ENCODE measurements around the gene MRPL44.

Gene MRPL44

DNA sequence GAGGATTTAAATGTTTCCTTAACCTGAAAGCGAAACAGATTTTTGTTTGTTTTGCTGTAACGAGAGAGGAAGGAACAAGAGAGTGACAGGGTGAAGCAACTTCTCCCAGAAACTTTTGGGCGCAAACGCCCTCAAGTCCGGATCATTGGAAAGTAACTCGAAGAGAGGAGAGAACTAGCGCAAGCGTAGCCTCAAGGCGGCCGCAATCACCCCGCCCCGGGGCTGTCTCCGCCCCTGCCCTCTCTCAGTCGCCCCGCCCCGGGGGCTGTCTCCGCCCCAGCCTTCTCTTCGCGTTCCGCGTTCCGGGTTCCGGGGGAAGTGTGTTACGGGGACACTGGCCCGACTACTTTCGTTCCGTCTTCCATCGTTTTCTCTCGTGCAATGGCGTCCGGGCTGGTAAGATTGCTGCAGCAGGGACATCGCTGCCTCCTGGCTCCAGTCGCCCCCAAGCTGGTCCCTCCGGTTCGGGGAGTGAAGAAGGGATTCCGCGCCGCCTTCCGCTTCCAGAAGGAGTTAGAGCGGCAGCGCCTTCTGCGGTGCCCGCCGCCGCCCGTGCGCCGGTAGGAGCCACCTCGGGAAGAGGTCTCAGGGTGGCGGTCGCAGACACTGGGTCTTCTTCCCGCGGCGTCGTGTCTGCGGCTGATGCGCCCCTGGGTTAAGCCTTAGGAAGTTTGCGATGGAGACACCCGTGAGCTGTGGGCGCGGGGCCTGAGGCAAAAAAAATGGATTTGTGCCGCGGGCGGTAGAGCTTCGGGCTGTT, at the start of gene MRPL44:
Gene MRPL44, plus strand, starts transcription at position 372 of the 760 bp plus-strand sequence. Its CDS starts 10 bp downstream, at position 382.
- DNase-seq: peak; percentile 77

DNA sequence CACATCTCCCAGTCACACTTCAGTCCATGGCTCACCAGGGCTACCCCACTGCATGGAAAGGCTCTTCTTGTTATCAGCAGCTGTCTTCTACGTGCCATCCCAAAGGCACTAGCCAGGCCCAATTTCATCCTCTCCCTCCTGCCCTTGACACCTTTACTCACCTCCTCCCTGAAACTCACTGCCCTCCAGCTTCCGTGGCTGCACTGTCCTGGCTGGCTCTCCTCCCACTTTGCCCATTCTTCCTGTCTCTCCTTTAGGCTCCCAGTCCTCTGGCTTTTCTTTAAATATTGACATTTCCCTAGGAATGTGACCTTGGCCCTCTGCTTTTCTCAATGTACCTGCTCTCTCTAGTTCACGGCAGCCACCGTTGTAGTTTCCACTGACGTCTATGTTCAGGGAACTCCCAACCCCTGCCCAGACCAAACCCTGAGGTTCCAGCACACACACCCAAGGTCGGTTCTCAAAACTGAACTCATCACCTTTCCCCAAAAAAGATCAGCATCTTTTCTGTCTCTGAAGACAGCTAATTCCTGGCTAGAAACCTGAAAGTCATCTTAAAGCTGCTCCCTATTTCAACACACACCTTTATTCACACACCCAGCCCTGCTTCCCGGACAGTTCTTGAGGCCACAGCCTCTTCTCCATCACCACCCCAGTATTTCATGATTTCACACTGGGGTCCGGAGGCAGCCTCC, 48.8 kb upstream of the MRPL44 start:
- DNase-seq: no peak

DNA sequence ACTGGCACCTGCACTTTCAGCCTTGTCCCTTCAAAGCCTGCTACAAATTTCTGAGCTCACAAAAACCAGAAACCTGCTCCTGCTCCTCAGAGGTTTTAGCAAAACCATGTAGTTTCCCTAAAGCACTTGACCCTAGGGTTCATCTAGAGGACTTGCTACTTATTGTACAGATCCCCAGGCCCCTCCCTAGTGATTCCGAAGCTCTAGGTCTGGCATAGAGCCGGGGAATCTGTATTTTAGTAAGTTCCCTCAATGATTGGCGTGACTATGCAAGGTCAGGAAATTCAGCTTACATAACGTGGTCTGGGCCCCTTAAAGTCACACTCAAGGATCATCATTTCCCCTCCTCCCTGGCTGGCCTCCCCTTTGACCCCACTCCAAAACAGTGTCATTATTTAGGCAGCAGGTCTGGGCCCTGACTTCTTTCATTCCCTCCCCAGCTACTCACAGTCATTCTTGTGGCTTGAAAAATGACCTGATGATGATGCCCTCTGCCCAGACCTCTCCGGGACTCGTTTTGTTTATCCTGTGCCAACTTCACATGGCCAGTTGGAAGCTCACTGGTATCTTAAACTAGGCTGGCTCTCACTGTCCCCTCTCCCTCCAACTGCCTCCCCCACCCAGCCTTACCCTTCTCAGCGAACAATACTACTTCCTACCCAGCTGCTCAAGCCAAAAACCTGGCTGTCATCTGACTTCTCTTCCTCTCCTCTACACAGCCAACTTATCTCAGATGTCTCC, 48.1 kb upstream of the MRPL44 start:
- DNase-seq: no peak

DNA sequence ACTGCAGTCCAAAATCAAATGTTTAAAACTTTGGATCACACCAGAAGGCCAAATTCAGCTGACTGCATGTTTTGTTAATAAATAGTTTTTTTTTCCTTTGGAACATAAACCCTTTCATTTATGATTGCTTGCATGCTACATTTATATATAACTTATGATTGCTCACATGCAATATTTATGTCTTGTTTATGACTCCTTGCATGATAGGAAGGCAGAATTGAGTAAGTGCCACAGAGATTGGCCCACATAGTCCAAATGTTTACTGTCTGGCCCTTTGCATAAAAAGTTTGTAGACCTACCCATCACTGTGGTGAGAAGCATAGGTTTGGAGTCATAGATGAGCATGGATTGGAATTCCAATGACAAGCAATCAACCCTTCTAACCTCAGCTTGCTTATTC, 42.9 kb upstream of the MRPL44 start:
- no peak for DNase-seq

DNA sequence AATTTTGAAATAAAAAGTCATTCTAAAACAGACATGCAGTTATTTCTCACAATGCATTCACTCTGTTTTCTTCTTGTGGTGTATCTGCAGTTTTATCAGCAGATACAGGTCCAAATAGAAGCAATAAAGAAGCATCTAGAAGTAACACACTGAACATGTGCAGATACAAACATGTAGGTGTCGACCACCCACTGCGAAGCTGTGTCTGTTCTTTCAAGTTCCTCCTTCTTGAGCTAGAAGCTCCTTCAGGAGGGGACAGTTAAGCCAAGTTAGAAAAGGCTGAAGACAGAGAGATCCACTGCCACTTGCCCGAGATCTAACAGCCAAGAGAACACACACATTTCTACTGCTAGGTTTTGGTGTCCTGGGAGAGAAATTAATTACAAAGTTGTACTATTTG, 42.2 kb upstream of the MRPL44 start:
- no peak for DNase-seq

DNA sequence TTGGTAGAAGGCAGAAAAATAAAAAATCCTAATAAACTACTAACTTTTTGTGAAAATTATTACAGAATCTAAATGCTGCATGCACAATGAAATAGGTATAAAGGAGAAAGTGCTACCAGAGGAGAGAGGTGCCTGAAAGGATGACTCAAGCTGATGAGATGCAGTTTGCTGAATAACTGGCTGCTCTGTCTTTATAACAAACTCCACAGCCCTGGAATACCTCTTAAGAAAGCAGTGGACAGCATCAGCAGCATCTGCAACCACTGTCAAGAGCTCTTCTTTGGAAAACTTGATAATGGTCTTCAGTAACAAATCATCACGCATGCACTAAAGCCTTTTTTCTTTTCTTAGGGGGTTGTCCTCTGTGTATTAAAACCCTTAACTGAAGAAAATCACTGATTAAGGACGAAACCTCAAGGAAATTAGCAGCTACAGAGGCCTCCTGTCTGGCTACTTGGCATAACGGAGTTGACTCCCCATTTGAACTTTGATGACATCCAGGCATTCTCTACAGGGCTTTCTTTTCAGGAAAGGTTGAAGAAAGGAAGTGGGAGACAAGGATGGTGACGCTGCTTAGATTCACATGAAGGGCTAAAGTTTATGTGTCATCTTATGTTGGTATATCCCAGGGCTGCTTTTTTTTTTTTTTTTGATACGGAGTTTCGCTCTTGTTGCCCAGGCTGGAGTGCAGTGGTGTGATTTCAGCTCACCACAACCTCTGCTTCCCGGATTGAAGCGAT, 40.9 kb upstream of the MRPL44 start:
- no peak for DNase-seq

DNA sequence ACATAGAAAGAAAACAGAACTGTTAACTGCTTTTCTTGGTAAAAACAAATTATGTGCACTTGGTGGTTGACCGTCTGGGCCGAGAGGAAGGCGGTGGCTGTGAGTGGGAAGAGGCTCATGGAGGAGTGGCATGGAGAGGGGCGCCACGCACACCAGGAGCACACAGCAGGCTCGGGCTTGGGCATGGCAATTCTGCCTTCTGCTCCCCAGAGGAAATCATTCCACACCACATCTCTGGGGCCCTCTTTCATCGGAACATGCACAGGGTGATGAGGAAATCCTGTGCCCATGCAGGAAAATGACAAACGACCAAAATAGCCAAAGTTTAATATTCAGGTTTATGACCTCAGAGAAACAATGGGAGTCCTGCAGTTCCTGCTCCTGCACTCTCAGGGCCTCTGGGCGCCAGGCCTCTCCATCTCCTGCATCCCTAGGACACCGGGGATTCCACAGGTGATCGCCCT, 38.6 kb upstream of the MRPL44 start:
- DNase-seq: no peak

DNA sequence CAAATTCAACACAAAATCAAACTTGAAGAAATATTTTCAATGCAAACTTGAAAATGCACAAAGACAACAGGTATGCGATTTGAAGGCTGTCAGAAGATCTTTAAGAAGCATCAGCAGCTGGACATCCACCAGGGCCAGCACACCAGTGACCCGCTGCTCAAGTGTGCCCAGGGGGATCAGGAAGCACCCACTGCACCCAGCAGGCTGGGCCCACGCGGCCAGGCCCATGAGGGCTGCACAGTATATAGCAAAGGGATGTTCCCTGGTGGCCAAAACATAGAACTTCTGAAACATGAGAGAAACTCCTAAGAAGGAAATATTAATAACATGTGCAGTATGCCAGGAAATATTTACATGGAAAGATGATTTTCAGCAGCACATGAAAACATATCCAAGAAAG, 37.2 kb upstream of the MRPL44 start:
- no peak for DNase-seq

DNA sequence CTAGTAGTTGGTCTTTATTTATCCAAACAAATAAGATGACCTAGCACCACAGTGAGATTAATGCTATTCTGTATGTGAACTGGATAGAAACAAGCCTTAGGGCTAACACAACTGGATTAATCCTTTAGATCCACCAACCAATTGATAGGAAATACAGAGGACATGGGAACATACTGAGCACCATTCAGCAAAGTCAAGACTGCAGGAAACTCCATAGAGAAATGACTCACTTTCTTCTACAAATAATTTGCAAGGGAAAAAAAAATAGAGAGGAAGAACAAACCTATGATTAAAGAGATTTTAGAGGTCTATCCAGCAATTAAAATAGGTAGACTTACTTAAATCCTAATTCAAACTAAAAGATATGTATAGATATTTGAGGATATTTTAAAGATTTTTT, 36.1 kb upstream of the MRPL44 start:
- DNase-seq: no peak

DNA sequence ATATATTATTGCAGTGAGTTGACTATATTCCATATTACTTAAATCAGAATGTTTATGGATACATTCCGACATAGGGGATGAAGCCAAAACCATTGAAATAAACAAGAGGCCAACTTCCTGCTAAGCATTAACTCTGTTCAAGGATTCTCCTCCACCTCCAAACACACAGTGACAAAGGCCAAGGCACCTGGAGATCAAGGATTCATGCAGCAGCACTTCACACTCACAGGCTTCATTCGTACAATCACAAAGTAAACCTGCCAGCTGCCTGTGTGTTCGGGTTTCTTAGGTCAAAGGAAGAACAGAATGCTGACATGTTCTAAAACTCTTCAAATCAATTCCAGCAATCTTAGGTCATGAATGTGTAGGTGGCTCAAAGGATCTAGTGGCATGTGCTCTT, 35.0 kb upstream of the MRPL44 start:
- DNase-seq: no peak

DNA sequence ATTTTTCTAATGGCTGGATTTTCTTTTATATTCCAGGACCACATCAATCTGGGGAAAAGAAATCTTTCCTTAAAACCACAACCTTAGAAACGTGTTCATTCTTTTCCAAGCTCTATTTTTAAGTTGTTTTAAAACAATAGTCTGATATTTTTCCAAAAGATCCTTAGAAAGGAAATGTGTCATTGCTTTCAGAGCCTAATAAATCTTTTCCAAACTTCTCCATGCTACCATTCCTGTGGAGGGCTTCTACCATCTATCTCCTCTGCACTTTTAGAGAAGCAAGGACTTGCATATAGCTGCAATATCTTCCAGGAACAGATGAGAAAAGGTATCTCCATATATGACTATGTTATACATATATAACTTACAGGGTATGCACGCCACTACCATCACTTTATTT, 33.3 kb upstream of the MRPL44 start:
- DNase-seq: no peak

DNA sequence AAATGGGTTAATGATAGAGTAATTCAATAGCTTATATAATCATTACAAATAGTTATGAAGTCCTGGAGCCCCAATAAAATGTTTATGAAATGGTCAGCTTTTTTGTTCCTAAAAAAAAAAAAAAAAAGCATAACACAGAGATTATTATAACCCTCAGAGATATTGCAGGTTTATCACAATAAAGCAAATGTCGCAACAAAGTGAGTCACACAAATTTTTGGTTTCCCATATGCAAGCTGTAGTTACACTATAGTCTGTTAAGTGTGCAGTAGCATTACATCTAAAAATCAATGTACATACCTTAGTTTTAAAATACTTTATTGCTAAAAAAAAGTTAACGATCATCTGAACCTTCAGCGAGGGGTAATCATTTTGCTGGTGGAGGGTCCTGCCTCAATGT, 32.2 kb upstream of the MRPL44 start:
- DNase-seq: no peak

DNA sequence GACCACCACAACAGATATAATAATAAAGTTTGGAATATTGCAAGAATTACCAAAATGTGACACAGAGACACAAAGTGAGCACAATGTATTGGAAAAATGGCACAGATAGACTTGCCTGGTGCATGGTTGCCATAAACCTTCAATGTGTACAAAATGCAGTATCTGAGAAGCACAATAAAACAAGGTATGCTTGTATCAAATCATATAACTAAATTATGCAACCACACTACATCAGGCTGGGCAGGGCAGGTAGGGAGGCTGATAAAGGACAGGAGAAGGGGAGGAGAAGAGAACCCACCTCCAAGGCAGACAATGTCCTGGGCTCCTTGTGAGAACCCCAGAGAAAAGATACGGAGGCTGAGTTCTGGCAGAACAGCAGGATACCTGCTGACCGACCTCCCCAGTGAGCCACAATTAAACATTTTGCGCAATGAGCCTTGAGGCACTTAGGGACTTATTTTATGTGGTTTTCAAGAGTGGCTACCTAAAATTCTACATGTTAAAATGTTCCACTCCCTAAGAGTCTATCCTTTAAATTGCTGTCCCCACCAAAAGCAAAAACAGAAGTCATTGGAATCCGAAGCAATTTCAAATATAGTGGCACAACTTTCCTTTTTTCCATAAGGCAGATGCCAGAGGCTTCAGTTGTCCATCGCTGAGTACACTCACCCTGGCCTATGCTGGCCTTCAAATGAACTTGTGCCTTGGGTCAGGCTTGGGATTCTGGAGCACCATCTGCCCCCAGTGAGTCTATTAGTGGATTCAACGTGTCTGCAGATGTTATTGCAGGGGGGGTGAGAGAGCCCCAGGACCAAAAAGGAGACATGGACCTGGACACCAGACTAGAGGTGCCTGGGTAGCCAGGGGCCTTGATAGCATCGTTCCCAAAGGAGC, 28.9 kb upstream of the MRPL44 start:
- no peak for DNase-seq

DNA sequence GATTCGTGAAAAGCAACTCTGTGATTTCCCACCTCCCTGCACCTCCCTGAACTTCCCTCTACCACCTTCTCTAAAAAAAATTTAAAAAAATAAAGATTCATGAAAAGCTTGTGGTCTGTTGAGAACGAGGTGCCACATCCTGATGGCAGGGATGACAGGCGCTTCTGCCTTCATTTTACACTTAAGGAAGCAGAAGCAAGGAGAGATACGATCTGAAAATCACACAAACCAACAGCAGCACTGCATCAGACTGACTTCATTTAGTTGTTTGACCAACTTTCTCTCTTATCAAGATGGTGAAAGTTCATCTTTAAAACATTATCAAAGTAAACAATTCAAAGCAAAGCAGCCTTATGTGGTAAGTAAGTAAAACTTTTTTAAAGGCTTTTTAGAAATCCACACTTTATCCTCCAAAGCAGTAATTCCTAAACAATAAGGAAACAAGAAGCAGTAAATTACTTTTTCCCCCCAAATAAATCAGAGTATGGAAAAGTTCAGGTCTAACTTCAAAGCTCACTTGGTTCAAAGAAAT, 27.6 kb upstream of the MRPL44 start:
- no peak for DNase-seq

DNA sequence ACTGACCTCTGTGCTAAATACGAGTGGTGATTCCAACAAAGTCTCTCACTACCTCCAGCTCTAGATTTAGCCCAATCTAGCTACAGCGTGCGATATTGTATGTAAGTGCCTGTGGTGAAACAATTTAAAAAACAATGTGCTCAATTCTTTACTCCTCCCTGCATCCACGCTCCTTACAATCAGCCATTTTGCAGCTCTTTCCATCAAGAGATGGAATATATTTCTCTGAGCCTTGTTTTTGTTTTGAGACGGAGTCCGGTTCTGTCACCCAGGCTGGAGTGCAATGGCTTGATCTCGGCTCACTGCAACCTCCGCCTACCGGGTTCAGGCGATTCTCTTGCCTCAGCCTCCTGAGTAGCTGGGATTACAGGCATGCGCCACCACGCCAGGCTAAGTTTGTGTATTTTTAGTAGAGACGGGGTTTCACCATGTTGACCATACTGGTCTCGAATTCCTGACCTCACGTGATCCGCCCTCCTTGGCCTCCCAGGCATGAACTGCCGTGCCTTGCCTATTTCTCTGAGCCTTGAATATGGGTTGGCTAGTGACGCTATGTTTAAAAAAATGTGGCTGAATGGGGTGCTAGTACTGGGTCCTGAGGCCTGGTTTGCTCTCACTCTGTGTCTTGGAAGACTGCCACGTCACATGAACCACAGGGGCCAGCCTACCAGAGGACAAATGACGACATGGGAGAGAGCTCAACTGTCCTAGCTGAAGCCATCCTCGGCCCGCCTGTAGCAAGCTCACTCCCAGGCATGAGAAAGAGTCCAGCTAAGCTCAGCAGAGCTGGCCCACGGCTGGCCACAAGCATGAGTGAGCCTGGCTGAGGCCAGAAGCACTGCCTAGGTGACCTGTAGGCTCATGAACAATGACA, 26.9 kb upstream of the MRPL44 start:
- no peak for DNase-seq

DNA sequence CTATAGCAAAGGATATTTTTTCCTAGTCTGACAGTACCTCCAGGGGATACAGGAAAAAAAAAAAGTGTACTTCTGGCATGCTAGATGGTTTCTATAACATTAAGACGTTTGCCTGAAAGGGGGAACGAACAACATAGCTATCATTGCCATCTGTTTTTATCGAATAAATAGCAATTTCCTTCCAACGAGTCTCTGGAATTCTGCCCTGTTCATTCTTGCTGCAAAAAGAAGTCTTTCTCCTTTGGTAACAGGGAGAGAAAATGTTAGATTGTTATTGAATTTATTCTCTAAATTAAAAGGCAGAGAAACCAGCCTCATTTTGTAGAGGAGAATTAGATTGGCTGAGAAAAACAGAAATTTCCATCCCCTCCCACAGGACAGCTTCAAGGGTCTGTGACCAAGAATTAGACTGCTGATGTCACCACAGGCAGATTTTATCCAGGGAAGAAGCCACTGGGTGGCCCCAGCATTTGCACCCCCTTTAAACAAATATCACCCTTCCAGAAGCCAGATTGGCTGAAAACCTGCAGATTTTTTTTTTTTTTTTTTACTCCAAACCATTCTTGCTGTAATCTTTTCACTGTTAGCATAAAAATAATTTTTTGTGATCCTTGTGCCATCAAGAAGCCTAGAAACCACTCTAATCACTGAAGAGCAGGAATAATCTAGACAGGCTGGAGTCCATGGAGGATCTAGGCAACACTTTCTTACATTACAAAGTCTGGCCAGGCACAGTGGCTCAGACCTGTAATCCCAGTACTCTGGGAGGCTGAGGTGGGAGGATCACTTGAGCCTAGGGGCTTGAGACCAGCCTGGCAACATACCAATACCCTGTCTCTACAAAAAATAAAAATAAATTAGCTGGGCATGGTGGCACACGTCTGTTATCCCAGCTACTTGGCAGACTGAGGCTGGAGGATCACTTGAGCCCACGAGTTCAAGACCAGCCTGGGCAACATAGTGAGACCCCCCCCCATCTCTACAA, 24.2 kb upstream of the MRPL44 start:
- no peak for DNase-seq

DNA sequence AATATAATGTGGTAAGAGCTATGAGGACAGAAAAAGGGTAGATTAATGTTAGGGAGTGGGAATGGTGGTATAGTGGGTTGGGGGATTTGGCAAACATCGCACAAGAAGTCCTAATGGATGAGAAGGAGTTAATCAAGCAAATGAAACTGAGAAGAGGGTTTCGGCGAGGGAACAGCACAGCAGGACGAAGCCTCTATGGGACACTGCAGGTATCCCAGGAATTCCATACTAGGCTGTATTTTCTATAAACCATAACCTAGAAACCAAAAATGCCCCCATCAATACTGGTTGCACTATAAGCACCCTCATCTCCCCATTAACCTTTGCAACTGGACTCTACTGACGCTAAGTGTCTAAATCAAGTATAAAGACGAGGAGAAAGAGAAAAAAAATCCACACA, 22.4 kb upstream of the MRPL44 start:
- DNase-seq: no peak

DNA sequence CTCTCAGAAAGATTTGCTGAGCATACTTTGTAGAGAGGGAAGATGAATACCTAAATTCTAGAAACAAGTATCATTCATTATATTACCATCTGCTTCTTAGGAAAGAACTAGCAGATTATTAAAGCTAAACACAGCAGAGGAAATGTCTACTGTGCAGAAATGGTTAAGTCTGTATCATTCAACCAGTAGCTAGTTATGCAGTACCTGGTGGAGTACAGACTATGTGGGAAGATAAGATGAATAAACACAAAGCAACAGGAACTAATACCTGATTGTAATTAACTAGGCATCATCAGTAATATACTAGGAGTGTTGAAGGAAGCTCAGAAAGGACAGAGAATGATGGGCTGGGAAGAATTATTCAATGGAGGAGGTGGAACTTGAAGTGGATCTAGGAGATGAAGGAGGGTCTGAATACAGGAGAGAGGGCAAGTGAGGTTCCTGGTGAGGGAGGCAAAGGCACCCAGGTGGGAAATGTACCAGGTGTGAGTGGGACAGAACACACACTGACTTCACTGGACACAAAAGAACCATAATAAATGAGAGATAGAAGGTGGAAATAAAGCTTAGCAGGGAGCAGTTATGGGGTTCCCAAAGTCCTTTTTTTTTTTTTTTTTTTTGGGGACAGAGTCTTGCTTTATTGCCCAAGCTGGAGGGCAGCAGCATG, 21.7 kb upstream of the MRPL44 start:
- no peak for DNase-seq

DNA sequence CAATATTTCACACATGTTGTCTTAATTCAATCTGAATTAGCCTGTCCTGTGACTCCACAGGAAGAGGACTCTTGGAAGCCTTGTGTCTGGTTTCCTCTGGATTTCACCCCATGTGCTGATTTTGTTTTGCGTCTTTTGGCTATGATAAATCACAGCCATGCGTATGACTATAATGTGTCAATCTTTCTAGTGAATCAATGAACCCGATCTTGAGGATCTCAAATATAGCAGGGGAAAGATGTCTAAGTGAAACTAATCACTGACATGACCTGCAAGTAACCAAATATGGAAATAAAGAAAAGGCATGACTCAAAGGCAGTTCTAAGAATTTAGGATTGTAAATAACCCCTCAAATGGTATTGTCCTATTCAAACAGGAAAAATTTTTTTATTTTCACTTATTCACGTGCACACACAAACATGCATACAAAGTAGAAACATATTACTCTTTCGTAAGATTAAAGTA, 20.4 kb upstream of the MRPL44 start:
- DNase-seq: no peak
